ENCODE data around the gene IFT43.

Gene IFT43

GRCh38 chr14:76100236-76100635, 114.7 kb downstream of the IFT43 start:
- no peak for DNase-seq
- Histone ChIP-seq H2AK5ac (ENCODE audit: low read length, severe bottlenecking) (no peak overlapping the region), H3K4ac (ENCODE audit: low read depth in 1 of 2, low read length in 2 of 2) (no peak overlapping the region), H3K14ac (ENCODE audit: low read length in 2 of 2) (no peak overlapping the region), H2BK5ac (ENCODE audit: low read depth, low read length, poor library complexity, severe bottlenecking) (no peak overlapping the region), H3K23ac (ENCODE audit: low read length in 2 of 2) (no peak overlapping the region), H4K91ac (ENCODE audit: low read length) (no peak overlapping the region), H3K18ac (ENCODE audit: low read depth in 1 of 2, low read length in 2 of 2) (no peak overlapping the region), H2BK12ac (ENCODE audit: low read length in 2 of 2) (no peak overlapping the region), H3K36me3 (ENCODE audit: control insufficient read depth in 1 of 2, insufficient read depth in 2 of 2, low read depth in 1 of 2, low read length in 2 of 2) (no peaks in the 10 kb centered on the region), H3K27ac (ENCODE audit: low read length, poor library complexity, severe bottlenecking) (no peak overlapping the region), H3K4me2 (ENCODE audit: low read length, poor library complexity, severe bottlenecking) (no peak overlapping the region), H2BK15ac (ENCODE audit: low read depth, poor library complexity, severe bottlenecking) (no peak overlapping the region), H3K4me1 (ENCODE audit: control insufficient read depth, insufficient read depth, low read depth, low read length) (no peaks in the 10 kb centered on the region), H4K8ac (ENCODE audit: low read length) (no peak overlapping the region), H3K9ac (ENCODE audit: low read length) (no peak overlapping the region), H2BK120ac (ENCODE audit: low read depth, low read length) (no peak overlapping the region), H3K4me3 (ENCODE audit: insufficient read depth in 1 of 2, low read depth in 1 of 2, low read length in 2 of 2) (no peak overlapping the region), H3K79me1 (replicated peaks; ENCODE audit: low read length, poor library complexity, severe bottlenecking) (no peaks in the 10 kb centered on the region), H3K9me3 (ENCODE audit: control insufficient read depth, low read length) (no peaks in the 10 kb centered on the region), H3K27me3 (ENCODE audit: control insufficient read depth in 1 of 2, insufficient read depth in 1 of 2, low read length in 2 of 2) (peaks cover 10 to 32% of the 10 kb centered on the region in 2 experiments), H2AFZ (ENCODE audit: low read depth, low read length) (no peak overlapping the region)
- 80% methylated on average over 14 of the region's 14 CpGs for WGBS

- Histone ChIP-seq H2BK15ac (ENCODE audit: low read depth, poor library complexity, severe bottlenecking) (no peak overlapping the region), H3K9ac (ENCODE audit: low read length) (no peak overlapping the region), H3K23ac (ENCODE audit: low read length in 2 of 2) (no peak overlapping the region), H3K4me3 (ENCODE audit: insufficient read depth in 1 of 2, low read depth in 1 of 2, low read length in 2 of 2) (no peak overlapping the region), H4K91ac (ENCODE audit: low read length) (no peak overlapping the region), H2BK12ac (ENCODE audit: low read length in 2 of 2) (no peak overlapping the region), H2BK120ac (ENCODE audit: low read depth, low read length) (no peak overlapping the region), H3K4me1 (ENCODE audit: control insufficient read depth, insufficient read depth, low read depth, low read length) (no peaks in the 10 kb centered on the region), H4K8ac (ENCODE audit: low read length) (no peak overlapping the region), H3K4ac (ENCODE audit: low read depth in 1 of 2, low read length in 2 of 2) (no peak overlapping the region), H3K4me2 (ENCODE audit: low read length, poor library complexity, severe bottlenecking) (no peak overlapping the region), H3K27me3 (ENCODE audit: control insufficient read depth in 1 of 2, insufficient read depth in 1 of 2, low read length in 2 of 2) (peaks cover 17 to 40% of the 10 kb centered on the region in 2 experiments), H2BK5ac (ENCODE audit: low read depth, low read length, poor library complexity, severe bottlenecking) (no peak overlapping the region), H3K14ac (ENCODE audit: low read length in 2 of 2) (no peak overlapping the region), H3K79me1 (replicated peaks; ENCODE audit: low read length, poor library complexity, severe bottlenecking) (no peaks in the 10 kb centered on the region), H3K18ac (ENCODE audit: low read depth in 1 of 2, low read length in 2 of 2) (no peak overlapping the region), H3K9me3 (ENCODE audit: control insufficient read depth, low read length) (no peaks in the 10 kb centered on the region), H3K27ac (ENCODE audit: low read length, poor library complexity, severe bottlenecking) (no peak overlapping the region), H2AK5ac (ENCODE audit: low read length, severe bottlenecking) (no peak overlapping the region), H3K36me3 (ENCODE audit: control insufficient read depth in 1 of 2, insufficient read depth in 2 of 2, low read depth in 1 of 2, low read length in 2 of 2) (no peaks in the 10 kb centered on the region), H2AFZ (ENCODE audit: low read depth, low read length) (no peak overlapping the region)
- DNase-seq, result no peak
- 64% methylated on average over 9 of the region's 10 CpGs for WGBS
Observed at GRCh38 chr14:76101391-76102379, 116.1 kb downstream of the IFT43 start.

- H3K4ac ChIP-seq (ENCODE audit: low read depth in 1 of 2, low read length in 2 of 2), result no peak overlapping the region
- no peak overlapping the region for H3K23ac ChIP-seq (ENCODE audit: low read length in 2 of 2)
- no peak overlapping the region for H2AFZ ChIP-seq (ENCODE audit: low read depth, low read length)
- H3K27me3 ChIP-seq (ENCODE audit: control insufficient read depth in 1 of 2, insufficient read depth in 1 of 2, low read length in 2 of 2), result peaks cover 23 to 40% of the 10 kb centered on the region in 2 experiments
- DNase-seq, result no peak
- no peaks in the 10 kb centered on the region for H3K79me1 ChIP-seq (replicated peaks; ENCODE audit: low read length, poor library complexity, severe bottlenecking)
- H3K4me1 ChIP-seq (ENCODE audit: control insufficient read depth, insufficient read depth, low read depth, low read length), result no peaks in the 10 kb centered on the region
- no peak overlapping the region for H3K27ac ChIP-seq (ENCODE audit: low read length, poor library complexity, severe bottlenecking)
- no peaks in the 10 kb centered on the region for H3K36me3 ChIP-seq (ENCODE audit: control insufficient read depth in 1 of 2, insufficient read depth in 2 of 2, low read depth in 1 of 2, low read length in 2 of 2)
- no peak overlapping the region for H2BK15ac ChIP-seq (ENCODE audit: low read depth, poor library complexity, severe bottlenecking)
- no peak overlapping the region for H2BK5ac ChIP-seq (ENCODE audit: low read depth, low read length, poor library complexity, severe bottlenecking)
- H4K91ac ChIP-seq (ENCODE audit: low read length), result no peak overlapping the region
- no peak overlapping the region for H3K4me2 ChIP-seq (ENCODE audit: low read length, poor library complexity, severe bottlenecking)
- no peak overlapping the region for H3K14ac ChIP-seq (ENCODE audit: low read length in 2 of 2)
- no peak overlapping the region for H4K8ac ChIP-seq (ENCODE audit: low read length)
- H2AK5ac ChIP-seq (ENCODE audit: low read length, severe bottlenecking), result no peak overlapping the region
- H3K9me3 ChIP-seq (ENCODE audit: control insufficient read depth, low read length), result no peaks in the 10 kb centered on the region
- no peak overlapping the region for H2BK12ac ChIP-seq (ENCODE audit: low read length in 2 of 2)
- H2BK120ac ChIP-seq (ENCODE audit: low read depth, low read length), result no peak overlapping the region
- no peak overlapping the region for H3K4me3 ChIP-seq (ENCODE audit: insufficient read depth in 1 of 2, low read depth in 1 of 2, low read length in 2 of 2)
- no peak overlapping the region for H3K9ac ChIP-seq (ENCODE audit: low read length)
- no peak overlapping the region for H3K18ac ChIP-seq (ENCODE audit: low read depth in 1 of 2, low read length in 2 of 2)
- 79% methylated on average over 8 of the region's 8 CpGs for WGBS
Observed at GRCh38 chr14:76104802-76105355, 119.3 kb downstream of the IFT43 start.

DNA sequence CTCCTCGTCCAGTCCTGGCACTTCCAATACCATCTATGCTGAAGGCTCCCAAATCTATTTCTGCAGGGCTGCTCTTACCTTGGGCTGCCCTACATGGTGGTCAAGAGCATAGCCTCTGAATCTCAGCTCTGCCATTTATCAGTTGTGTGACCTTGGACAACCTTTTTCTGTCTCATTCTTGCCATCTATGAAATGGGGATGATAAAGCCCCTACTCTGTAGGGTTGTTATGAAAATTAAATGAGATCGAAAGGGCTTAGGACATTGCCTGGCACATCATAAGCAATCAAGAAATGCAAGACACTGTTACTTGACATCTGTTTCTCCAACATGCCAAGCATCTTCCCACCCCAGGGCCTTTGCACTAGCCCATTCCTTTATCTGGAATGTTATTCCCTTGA, 120.6 kb downstream of the IFT43 start:
- Histone ChIP-seq H3K14ac (ENCODE audit: low read length in 2 of 2) (no peak overlapping the region), H2BK120ac (ENCODE audit: low read depth, low read length) (no peak overlapping the region)
- 86% methylated on average over 2 of the region's 2 CpGs for WGBS

More for the DNA sequence above, 120.6 kb downstream of the IFT43 start:
- H2BK5ac ChIP-seq (ENCODE audit: low read depth, low read length, poor library complexity, severe bottlenecking), result no peak overlapping the region
- no peaks in the 10 kb centered on the region for H3K9me3 ChIP-seq (ENCODE audit: control insufficient read depth, low read length)
- no peak overlapping the region for H3K4ac ChIP-seq (ENCODE audit: low read depth in 1 of 2, low read length in 2 of 2)
- H3K23ac ChIP-seq (ENCODE audit: low read length in 2 of 2), result no peak overlapping the region
- no peak for DNase-seq
- no peak overlapping the region for H4K8ac ChIP-seq (ENCODE audit: low read length)
- H3K9ac ChIP-seq (ENCODE audit: low read length), result no peak overlapping the region
- H2AFZ ChIP-seq (ENCODE audit: low read depth, low read length), result no peak overlapping the region
- H3K79me1 ChIP-seq (replicated peaks; ENCODE audit: low read length, poor library complexity, severe bottlenecking), result no peaks in the 10 kb centered on the region
- H3K4me1 ChIP-seq (ENCODE audit: control insufficient read depth, insufficient read depth, low read depth, low read length), result no peaks in the 10 kb centered on the region
- H3K36me3 ChIP-seq (ENCODE audit: control insufficient read depth in 1 of 2, insufficient read depth in 2 of 2, low read depth in 1 of 2, low read length in 2 of 2), result no peaks in the 10 kb centered on the region
- no peak overlapping the region for H3K18ac ChIP-seq (ENCODE audit: low read depth in 1 of 2, low read length in 2 of 2)
- no peak overlapping the region for H3K4me3 ChIP-seq (ENCODE audit: insufficient read depth in 1 of 2, low read depth in 1 of 2, low read length in 2 of 2)
- H2AK5ac ChIP-seq (ENCODE audit: low read length, severe bottlenecking), result no peak overlapping the region
- H2BK12ac ChIP-seq (ENCODE audit: low read length in 2 of 2), result no peak overlapping the region
- H3K4me2 ChIP-seq (ENCODE audit: low read length, poor library complexity, severe bottlenecking), result no peak overlapping the region
- no peak overlapping the region for H4K91ac ChIP-seq (ENCODE audit: low read length)
- H2BK15ac ChIP-seq (ENCODE audit: low read depth, poor library complexity, severe bottlenecking), result no peak overlapping the region
- peaks cover 24 to 27% of the 10 kb centered on the region in 2 experiments for H3K27me3 ChIP-seq (ENCODE audit: control insufficient read depth in 1 of 2, insufficient read depth in 1 of 2, low read length in 2 of 2)
- no peak overlapping the region for H3K27ac ChIP-seq (ENCODE audit: low read length, poor library complexity, severe bottlenecking)
